GM19035 (cell line): ENCODE results near the gene HOXB1.

Source experiments
- ATAC-seq: cut with Tn5 transposase; IDR thresholded peaks from one replicate; pipeline ENCODE4 v1.9.1; 2021; ENCODE audit not compliant: unreplicated experiment

The HOXB1 gene

GRCh38 chr17:48530887-48531272, at the start of gene HOXB1:
HOXB1 (minus strand) TSS chr17:48531011; CDS start chr17:48530904, 107 bp downstream.
- ATAC-seq: no peak

- ATAC-seq: no peak
Measured at GRCh38 chr17:48579760-48580554, 49.1 kb upstream of the HOXB1 start.

GRCh38 chr17:48579471-48579759, 48.6 kb upstream of the HOXB1 start:
- ATAC-seq: no peak

- peak; percentile 34 for ATAC-seq
Measured at GRCh38 chr17:48578616-48579470, 48.0 kb upstream of the HOXB1 start.

- peak; percentile 70 for ATAC-seq
Measured at GRCh38 chr17:48577946-48578615, 47.3 kb upstream of the HOXB1 start, which contains the start of gene HOXB4. HOXB4 (minus strand) TSS chr17:48578350; CDS start chr17:48578319, 31 bp downstream.

GRCh38 chr17:48577330-48577945, 46.6 kb upstream of the HOXB1 start:
- no peak for ATAC-seq

GRCh38 chr17:48576479-48577309, 45.9 kb upstream of the HOXB1 start:
- ATAC-seq: no peak

- no peak for ATAC-seq
Measured at GRCh38 chr17:48575673-48576478, 45.1 kb upstream of the HOXB1 start.

GRCh38 chr17:48575066-48575582, 44.3 kb upstream of the HOXB1 start:
- no peak for ATAC-seq

- no peak for ATAC-seq
Measured at GRCh38 chr17:48574505-48575065, 43.8 kb upstream of the HOXB1 start.

- ATAC-seq: no peak
Measured at GRCh38 chr17:48571826-48572417, 41.1 kb upstream of the HOXB1 start.

GRCh38 chr17:48571024-48571818, 40.4 kb upstream of the HOXB1 start:
- ATAC-seq: no peak

- ATAC-seq: no peak
Measured at GRCh38 chr17:48570325-48571023, 39.7 kb upstream of the HOXB1 start.

- no peak for ATAC-seq
Measured at GRCh38 chr17:48569674-48570324, 39.0 kb upstream of the HOXB1 start.

GRCh38 chr17:48569240-48569582, 38.4 kb upstream of the HOXB1 start:
- ATAC-seq: no peak

- ATAC-seq: no peak
Measured at GRCh38 chr17:48568499-48569239, 37.9 kb upstream of the HOXB1 start.
